RCC 7860 (cell line): ENCODE data around the gene FBXO47.

Experiments
- DNase-seq: peaks from one replicate; pipeline ENCODE4 v3.0.0-alpha.2; 2015; ENCODE audit warnings: low spot score
- FAIRE-seq: peaks from 2 replicates; lab custom pipeline; 2012; peaks lifted over from hg19 to GRCh38; lab: Jason Lieb, UNC

Gene FBXO47

GRCh38 chr17:38905375-38905774, 61.8 kb downstream of the FBXO47 start:
- FAIRE-seq (no peak), DNase-seq (no peak)

GRCh38 chr17:38904892-38905291, 62.3 kb downstream of the FBXO47 start:
- DNase-seq (no peak), FAIRE-seq (no peak)

- no peak for DNase-seq
- no peak for FAIRE-seq
Measured at GRCh38 chr17:38903404-38903803, 63.8 kb downstream of the FBXO47 start.

GRCh38 chr17:38900978-38901656, 66.1 kb downstream of the FBXO47 start:
- FAIRE-seq = peak; percentile 99
- DNase-seq = peak; percentile 100

- DNase-seq = no peak
Measured at GRCh38 chr17:38899421-38899820, 67.8 kb downstream of the FBXO47 start.

GRCh38 chr17:38898812-38899348, 68.3 kb downstream of the FBXO47 start:
- DNase-seq (peak; percentile 73), FAIRE-seq (no peak)

More at GRCh38 chr17:38899421-38899820, 67.8 kb downstream of the FBXO47 start:
- FAIRE-seq = no peak

GRCh38 chr17:38898291-38898679, 68.9 kb downstream of the FBXO47 start:
- no peak for FAIRE-seq
- DNase-seq = no peak

GRCh38 chr17:38897671-38898290, 69.4 kb downstream of the FBXO47 start:
- no peak for DNase-seq
- FAIRE-seq = no peak

- FAIRE-seq (no peak), DNase-seq (no peak)
Measured at GRCh38 chr17:38897176-38897575, 70.0 kb downstream of the FBXO47 start.

GRCh38 chr17:38896346-38896954, 70.8 kb downstream of the FBXO47 start:
- DNase-seq (no peak), FAIRE-seq (no peak)

- DNase-seq (no peak), FAIRE-seq (no peak)
Measured at GRCh38 chr17:38894276-38894675, 72.9 kb downstream of the FBXO47 start.

GRCh38 chr17:38893607-38894006, 73.6 kb downstream of the FBXO47 start:
- DNase-seq = no peak
- no peak for FAIRE-seq

GRCh38 chr17:38893113-38893512, 74.1 kb downstream of the FBXO47 start:
- no peak for DNase-seq
- FAIRE-seq = no peak

- FAIRE-seq (no peak), DNase-seq (no peak)
Measured at GRCh38 chr17:38892620-38893019, 74.6 kb downstream of the FBXO47 start.

- DNase-seq (no peak), FAIRE-seq (no peak)
Measured at GRCh38 chr17:38892083-38892482, 75.1 kb downstream of the FBXO47 start.

GRCh38 chr17:38891441-38891840, 75.8 kb downstream of the FBXO47 start:
- FAIRE-seq (no peak), DNase-seq (no peak)

GRCh38 chr17:38890410-38890746, 76.8 kb downstream of the FBXO47 start:
- no peak for FAIRE-seq

GRCh38 chr17:38889745-38890409, 77.3 kb downstream of the FBXO47 start:
- DNase-seq (no peak), FAIRE-seq (no peak)

More at GRCh38 chr17:38890410-38890746, 76.8 kb downstream of the FBXO47 start:
- DNase-seq = no peak

- no peak for FAIRE-seq
- DNase-seq = no peak
Measured at GRCh38 chr17:38888842-38889241, 78.4 kb downstream of the FBXO47 start.

- DNase-seq (no peak), FAIRE-seq (no peak)
Measured at GRCh38 chr17:38886643-38887010, 80.6 kb downstream of the FBXO47 start.
